ENCODE data around the gene ZNF467. TPM values are rescaled to one million over a fixed set of nuclear protein-coding genes. Genes with fewer than 3 reads are reported as not detected.

The ZNF467 gene
- total and polyA plus RNA-seq, 11 donors = 2.6 to 9.5 (median 4.7) TPM

DNA sequence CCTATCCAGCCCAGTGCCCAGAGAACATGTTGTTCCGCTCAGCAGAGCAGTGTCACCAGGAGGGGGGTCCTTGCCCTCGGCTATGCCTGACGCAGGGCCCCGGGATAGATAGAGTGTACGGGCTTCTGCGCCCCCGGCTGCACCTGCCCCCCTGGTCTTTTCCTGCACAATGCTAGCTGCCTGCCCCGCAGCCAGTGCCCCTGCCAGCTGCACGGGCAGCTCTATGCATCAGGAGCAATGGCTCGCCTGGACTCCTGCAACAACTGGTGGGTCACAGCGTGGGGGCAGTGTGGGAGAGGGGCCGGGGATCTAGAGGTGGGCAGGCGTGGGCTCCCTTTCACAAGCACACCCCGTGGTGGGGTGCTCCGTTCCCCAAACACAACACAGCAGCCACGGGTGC lies 33.3 kb upstream of the ZNF467 start:
- ATAC-seq = no peak
- Histone ChIP-seq H3K4me1 (no peaks in the 10 kb centered on the region), H3K9me3 (no peaks in the 10 kb centered on the region), H3K27me3 (peaks cover 0 to 3% (median 0%) of the 10 kb centered on the region in 9 donors), H3K36me3 (no peaks in the 10 kb centered on the region), H3K27ac (no peak overlapping the region), H3K4me3 (no peak overlapping the region)
- intact Hi-C loops (cut with DNase I) = loop anchor here in 2 of 10 donors (10.0 kb wide), 2 partner anchors 238 to 468 kb away; no protein-coding TSS in a partner anchor
- 76 to 80% (median 78%) methylated on average over 15 to 16 of the region's 16 CpGs for WGBS, 4 donors
- TF ChIP-seq POLR2A (IDR thresholded peaks at IDR 0.05) = no peak
- TF ChIP-seq, protein P1, sequence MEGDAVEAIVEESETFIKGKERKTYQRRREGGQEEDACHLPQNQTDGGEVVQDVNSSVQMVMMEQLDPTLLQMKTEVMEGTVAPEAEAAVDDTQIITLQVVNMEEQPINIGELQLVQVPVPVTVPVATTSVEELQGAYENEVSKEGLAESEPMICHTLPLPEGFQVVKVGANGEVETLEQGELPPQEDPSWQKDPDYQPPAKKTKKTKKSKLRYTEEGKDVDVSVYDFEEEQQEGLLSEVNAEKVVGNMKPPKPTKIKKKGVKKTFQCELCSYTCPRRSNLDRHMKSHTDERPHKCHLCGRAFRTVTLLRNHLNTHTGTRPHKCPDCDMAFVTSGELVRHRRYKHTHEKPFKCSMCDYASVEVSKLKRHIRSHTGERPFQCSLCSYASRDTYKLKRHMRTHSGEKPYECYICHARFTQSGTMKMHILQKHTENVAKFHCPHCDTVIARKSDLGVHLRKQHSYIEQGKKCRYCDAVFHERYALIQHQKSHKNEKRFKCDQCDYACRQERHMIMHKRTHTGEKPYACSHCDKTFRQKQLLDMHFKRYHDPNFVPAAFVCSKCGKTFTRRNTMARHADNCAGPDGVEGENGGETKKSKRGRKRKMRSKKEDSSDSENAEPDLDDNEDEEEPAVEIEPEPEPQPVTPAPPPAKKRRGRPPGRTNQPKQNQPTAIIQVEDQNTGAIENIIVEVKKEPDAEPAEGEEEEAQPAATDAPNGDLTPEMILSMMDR (IDR thresholded peaks at IDR 0.05) = no peak
- DNase-seq = no peak

GRCh38 chr7:149804106-149804505 lies 30.7 kb upstream of the ZNF467 start:
- H3K4me1 ChIP-seq = no peaks in the 10 kb centered on the region
- intact Hi-C loops (cut with DNase I) = loop anchor here in 2 of 10 donors (10.0 kb wide), 2 partner anchors 241 to 471 kb away; no protein-coding TSS in a partner anchor
- H3K27ac ChIP-seq = no peak overlapping the region
- ATAC-seq (no peak), DNase-seq (no peak)
- no peak overlapping the region for H3K4me3 ChIP-seq
- TF ChIP-seq, protein P1 (IDR thresholded peaks at IDR 0.05) = no peak
- TF ChIP-seq POLR2A (IDR thresholded peaks at IDR 0.05) = no peak
- 74 to 84% (median 81%) methylated on average over 7 to 9 of the region's 9 CpGs for WGBS, 4 donors
- H3K27me3 ChIP-seq = peaks cover 0 to 3% (median 0%) of the 10 kb centered on the region in 9 donors
- H3K9me3 ChIP-seq = no peaks in the 10 kb centered on the region
- no peaks in the 10 kb centered on the region for H3K36me3 ChIP-seq

- intact Hi-C loops (cut with DNase I) = loop anchor here in 2 of 10 donors (10.0 kb wide), 2 partner anchors 241 to 471 kb away; no protein-coding TSS in a partner anchor
- TF ChIP-seq, protein P1 (IDR thresholded peaks at IDR 0.05) = no peak
- no peak for TF ChIP-seq POLR2A (IDR thresholded peaks at IDR 0.05)
- H3K9me3 ChIP-seq = no peaks in the 10 kb centered on the region
- H3K27ac ChIP-seq = no peak overlapping the region
- peaks cover 0 to 3% (median 0%) of the 10 kb centered on the region in 9 donors for H3K27me3 ChIP-seq
- no peaks in the 10 kb centered on the region for H3K36me3 ChIP-seq
- no peaks in the 10 kb centered on the region for H3K4me1 ChIP-seq
- WGBS, 4 donors = 78 to 83% (median 80%) methylated on average over 12 to 17 of the region's 17 CpGs
- no peak overlapping the region for H3K4me3 ChIP-seq
- DNase-seq (no peak), ATAC-seq (no peak)
Observed at GRCh38 chr7:149803551-149804074, 30.2 kb upstream of the ZNF467 start.

DNA sequence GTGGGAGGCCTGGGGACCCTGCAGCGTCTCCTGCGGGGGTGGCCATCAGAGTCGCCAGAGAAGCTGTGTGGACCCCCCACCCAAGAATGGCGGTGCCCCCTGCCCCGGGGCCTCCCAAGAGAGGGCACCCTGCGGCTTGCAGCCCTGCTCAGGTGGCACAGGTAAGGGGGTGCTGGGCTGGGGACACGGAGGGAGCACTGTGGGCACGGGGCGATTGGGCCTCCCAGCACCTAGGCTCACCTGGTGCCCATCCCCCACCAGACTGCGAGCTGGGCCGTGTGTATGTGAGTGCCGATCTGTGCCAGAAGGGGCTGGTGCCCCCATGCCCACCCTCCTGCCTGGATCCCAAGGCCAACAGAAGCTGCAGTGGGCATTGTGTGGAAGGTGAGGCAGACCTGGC lies 29.6 kb upstream of the ZNF467 start:
- 91 to 97% (median 93%) methylated on average over 3 to 12 of the region's 12 CpGs; no CpG with 5 or more reads in 1 of the 4 donors for WGBS, 4 donors
- H3K4me1 ChIP-seq = no peaks in the 10 kb centered on the region
- no peaks in the 10 kb centered on the region for H3K36me3 ChIP-seq
- H3K27ac ChIP-seq = no peak overlapping the region
- TF ChIP-seq POLR2A (IDR thresholded peaks at IDR 0.05) = no peak
- TF ChIP-seq, protein P1 (IDR thresholded peaks at IDR 0.05) = no peak
- H3K4me3 ChIP-seq = no peak overlapping the region
- DNase-seq = no peak
- no peaks in the 10 kb centered on the region for H3K9me3 ChIP-seq
- peaks cover 0 to 3% (median 0%) of the 10 kb centered on the region in 9 donors for H3K27me3 ChIP-seq
- intact Hi-C loops (cut with DNase I) = loop anchor here in 2 of 10 donors (10.0 kb wide), 2 partner anchors 242 to 472 kb away; no protein-coding TSS in a partner anchor
- no peak for ATAC-seq
